ENCODE data around the gene CTXND1.

GRCh38 chr15:80202641-80203360, 49.2 kb downstream of the CTXND1 start:
- TF ChIP-seq SAP30 (IDR thresholded peaks at IDR 0.05; ENCODE audit: insufficient read depth, insufficient replicate concordance, low read length) (no peak), JUN (IDR thresholded peaks at IDR 0.05; ENCODE audit: low read depth, low read length) (no peak), SIN3A (conservative IDR thresholded peaks at IDR 0.05 in 1 of 2, IDR thresholded peaks at IDR 0.05 in 1 of 2; ENCODE audit: low read depth in 1 of 2, low read length in 2 of 2) (no peak), CEBPB (IDR thresholded peaks at IDR 0.05; ENCODE audit: low read depth, low read length) (no peak), NRF1 (IDR thresholded peaks at IDR 0.05; ENCODE audit: low read depth, low read length) (no peak)
- TF ChIP-seq, protein P1, sequence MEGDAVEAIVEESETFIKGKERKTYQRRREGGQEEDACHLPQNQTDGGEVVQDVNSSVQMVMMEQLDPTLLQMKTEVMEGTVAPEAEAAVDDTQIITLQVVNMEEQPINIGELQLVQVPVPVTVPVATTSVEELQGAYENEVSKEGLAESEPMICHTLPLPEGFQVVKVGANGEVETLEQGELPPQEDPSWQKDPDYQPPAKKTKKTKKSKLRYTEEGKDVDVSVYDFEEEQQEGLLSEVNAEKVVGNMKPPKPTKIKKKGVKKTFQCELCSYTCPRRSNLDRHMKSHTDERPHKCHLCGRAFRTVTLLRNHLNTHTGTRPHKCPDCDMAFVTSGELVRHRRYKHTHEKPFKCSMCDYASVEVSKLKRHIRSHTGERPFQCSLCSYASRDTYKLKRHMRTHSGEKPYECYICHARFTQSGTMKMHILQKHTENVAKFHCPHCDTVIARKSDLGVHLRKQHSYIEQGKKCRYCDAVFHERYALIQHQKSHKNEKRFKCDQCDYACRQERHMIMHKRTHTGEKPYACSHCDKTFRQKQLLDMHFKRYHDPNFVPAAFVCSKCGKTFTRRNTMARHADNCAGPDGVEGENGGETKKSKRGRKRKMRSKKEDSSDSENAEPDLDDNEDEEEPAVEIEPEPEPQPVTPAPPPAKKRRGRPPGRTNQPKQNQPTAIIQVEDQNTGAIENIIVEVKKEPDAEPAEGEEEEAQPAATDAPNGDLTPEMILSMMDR (IDR thresholded peaks at IDR 0.05; ENCODE audit: control extremely low read depth in 1 of 3, insufficient read depth in 1 of 3, low read depth in 1 of 3, low read length in 3 of 3), result no peak

Data from H1 (cell line).